IMR-90 (cell line): ENCODE results near the gene TSHZ3. TPM values are rescaled to one million over a fixed set of nuclear protein-coding genes. Genes with fewer than 3 reads are reported as not detected.
A peak's percentile ranks its signal among the peaks of the same experiment; 100 is the strongest.

Experiments
- ATAC-seq: fragments of 200-7000 bp; cut with Tn5 transposase; 2 replicates; pipeline ENCODE4 v1.9.1; 2020; ENCODE audit warnings: low read depth, mild to moderate bottlenecking, moderate library complexity
- BruUV-seq: library from RNA; stranded (reverse); fragments of 400-500 nt; replicated peaks from 2 replicates; lab custom pipeline; 2021; lab: Mats Ljungman, UMichigan
- CTCF ChIA-PET: fragments of 300-600 bp; formaldehyde crosslinking; extraction: SDS; loops from one replicate; lab custom pipeline; 2021; ENCODE audit warnings: antibody characterized with exemption; lab: Yijun Ruan, JAX
- POLR2A ChIA-PET: fragments of 300-600 bp; sonication (Branson Sonifier 250); formaldehyde crosslinking; loops from one replicate; lab custom pipeline; 2022; ENCODE audit warnings: antibody characterized with exemption; ENCODE audit not compliant: unreplicated experiment; lab: Charles Lee
- DNase-seq: peaks from one replicate; pipeline ENCODE4 v3.0.0; 2013
- H2AFZ ChIP-seq: replicated peaks from 2 replicates; pipeline ENCODE3; 2013; ENCODE audit warnings: low read length, mild to moderate bottlenecking; ENCODE audit not compliant: poor library complexity
- H2AK5ac ChIP-seq: 2 replicates; pipeline ENCODE4 v1.6.1; 2013; ENCODE audit warnings: low read depth, low read length, inconsistent platforms
- H2AK9ac ChIP-seq: replicated peaks from 2 replicates; pipeline ENCODE3; 2013; ENCODE audit warnings: mild to moderate bottlenecking, low read depth, low read length, moderate library complexity; ENCODE audit not compliant: poor library complexity
- H2BK120ac ChIP-seq: 2 replicates; pipeline ENCODE4 v1.6.1; 2013; ENCODE audit warnings: low read depth, low read length, inconsistent platforms
- H2BK15ac ChIP-seq: 3 replicates; pipeline ENCODE4 v1.6.1; 2013; ENCODE audit warnings: low read depth, low read length, inconsistent platforms
- H2BK20ac ChIP-seq: 2 replicates; pipeline ENCODE4 v1.6.1; 2013; ENCODE audit warnings: low read depth, mild to moderate bottlenecking, inconsistent platforms, low read length, moderate library complexity
- H2BK5ac ChIP-seq: 2 replicates; pipeline ENCODE4 v1.6.1; 2013; ENCODE audit warnings: mild to moderate bottlenecking, low read depth, low read length, inconsistent platforms; ENCODE audit not compliant: poor library complexity, severe bottlenecking
- H3K14ac ChIP-seq: replicated peaks from 2 replicates; pipeline ENCODE4 v1.6.1; 2013; ENCODE audit warnings: low read depth, low read length, inconsistent platforms
- H3K18ac ChIP-seq: 2 replicates; pipeline ENCODE4 v1.6.1; 2013; ENCODE audit warnings: low read depth, low read length, control low read depth
- H3K23ac ChIP-seq: 2 replicates; pipeline ENCODE4 v1.6.1; 2013; ENCODE audit warnings: low read depth, low read length, inconsistent platforms
- H3K27ac ChIP-seq: 2 replicates; pipeline ENCODE4 v1.5.1; 2013; ENCODE audit warnings: mild to moderate bottlenecking, control low read depth, low read length; ENCODE audit not compliant: insufficient read depth
- H3K27me3 ChIP-seq: 2 replicates; pipeline ENCODE4 v1.6.1; 2013; ENCODE audit warnings: low read length; ENCODE audit not compliant: control insufficient read depth, insufficient read depth
- H3K36me3 ChIP-seq: 2 replicates; pipeline ENCODE4 v1.6.1; 2013; ENCODE audit warnings: low read length, mixed read lengths; ENCODE audit not compliant: control insufficient read depth, insufficient read depth
- H3K4ac ChIP-seq: 2 replicates; pipeline ENCODE4 v1.6.1; 2013; ENCODE audit warnings: low read depth, low read length, inconsistent platforms
- H3K4me1 ChIP-seq: 2 replicates; pipeline ENCODE4 v1.6.1; 2013; ENCODE audit warnings: low read length, mixed read lengths; ENCODE audit not compliant: control insufficient read depth, insufficient read depth
- H3K4me2 ChIP-seq: 2 replicates; pipeline ENCODE4 v1.6.1; 2013; ENCODE audit warnings: low read depth, mild to moderate bottlenecking, control low read depth, low read length, moderate library complexity
- H3K4me3 ChIP-seq: 2 replicates; pipeline ENCODE4 v1.5.1; 2013; ENCODE audit warnings: low read depth, mild to moderate bottlenecking, control low read depth, low read length, moderate library complexity; ENCODE audit not compliant: insufficient read depth
- H3K56ac ChIP-seq: 2 replicates; pipeline ENCODE4 v1.6.1; 2013; ENCODE audit warnings: low read length, inconsistent platforms; ENCODE audit not compliant: insufficient read depth; ENCODE audit errors: extremely low read depth
- H3K79me1 ChIP-seq, 2 experiments: 2 replicates each; pipeline ENCODE4 v1.6.1; 2013; ENCODE audit warnings: low read length in 2 of 2, inconsistent platforms in 1 of 2, low read depth in 1 of 2
- H3K9ac ChIP-seq: 2 replicates; pipeline ENCODE4 v1.6.1; 2013; ENCODE audit warnings: low read depth, low read length, control low read depth
- H3K9me1 ChIP-seq: 2 replicates; pipeline ENCODE4 v1.6.1; 2013; ENCODE audit warnings: low read length, inconsistent platforms; ENCODE audit not compliant: insufficient read depth
- H3K9me3 ChIP-seq: 2 replicates; pipeline ENCODE4 v1.6.1; 2013; ENCODE audit warnings: low read length; ENCODE audit not compliant: control insufficient read depth, insufficient read depth
- H4K20me1 ChIP-seq: 2 replicates; pipeline ENCODE4 v1.6.1; 2013; ENCODE audit warnings: low read length, inconsistent platforms; ENCODE audit not compliant: insufficient read depth
- H4K5ac ChIP-seq: 2 replicates; pipeline ENCODE4 v1.6.1; 2013; ENCODE audit warnings: mild to moderate bottlenecking, low read depth, low read length, control low read depth
- H4K8ac ChIP-seq, 2 experiments: 2 replicates each; pipeline ENCODE4 v1.6.1; 2013; ENCODE audit warnings: low read depth in 2 of 2, low read length in 2 of 2, control low read depth in 1 of 2, inconsistent platforms in 1 of 2
- H4K91ac ChIP-seq: 2 replicates; pipeline ENCODE4 v1.6.1; 2013; ENCODE audit warnings: low read depth, low read length, inconsistent platforms; ENCODE audit not compliant: insufficient read depth
- BHLHE40 ChIP-seq: fragments of 150-350 bp; IDR thresholded peaks from 2 replicates; pipeline ENCODE4 v1.6.1; 2016; ENCODE audit warnings: mild to moderate bottlenecking, low read depth, low read length
- CHD1 ChIP-seq: IDR thresholded peaks from 2 replicates; pipeline ENCODE4 v1.6.1; 2012; ENCODE audit warnings: low read depth, low read length, improper control_type of control experiment
- ELK1 ChIP-seq: fragments of 150-350 bp; IDR thresholded peaks from 2 replicates; pipeline ENCODE4 v1.6.1; 2016; ENCODE audit warnings: low read depth, mild to moderate bottlenecking, low read length, moderate library complexity, borderline replicate concordance
- MAZ ChIP-seq: IDR thresholded peaks from 2 replicates; pipeline ENCODE4 v1.6.1; 2012; ENCODE audit warnings: low read depth, mild to moderate bottlenecking, low read length, improper control_type of control experiment, moderate library complexity, borderline replicate concordance
- NFE2L2 ChIP-seq: fragments of 150-350 bp; IDR thresholded peaks from 2 replicates; pipeline ENCODE4 v1.6.1; 2016; ENCODE audit warnings: low read depth, mild to moderate bottlenecking, low read length
- RCOR1 ChIP-seq: IDR thresholded peaks from 2 replicates; pipeline ENCODE4 v1.6.1; 2012; ENCODE audit warnings: mild to moderate bottlenecking, low read length, improper control_type of control experiment; ENCODE audit not compliant: insufficient replicate concordance
- SMC3 ChIP-seq: fragments of 150-350 bp; IDR thresholded peaks from 2 replicates; pipeline ENCODE4 v1.6.1; 2016; ENCODE audit warnings: low read depth, mild to moderate bottlenecking, antibody characterized with exemption, low read length, moderate library complexity
- USF2 ChIP-seq: fragments of 150-350 bp; IDR thresholded peaks from 2 replicates; pipeline ENCODE4 v1.6.1; 2017; ENCODE audit warnings: mild to moderate bottlenecking, antibody characterized with exemption, low read length, low read depth
- whole genome bisulfite sequencing, 2 experiments: methylation state at CpG; one replicate each; pipeline versions ENCODE4 v1.1.5 to v1.1.7; 2013; ENCODE audit warnings: missing lambda C conversion rate in 2 of 2; ENCODE audit not compliant: insufficient read length in 1 of 2; ENCODE audit errors: extremely low coverage in 2 of 2; 5-methylcytosine and 5-hydroxymethylcytosine counted together
- dilution Hi-C: fragments of 300-500 bp; cut with HindIII; formaldehyde crosslinking; loops from one replicate; pipeline ENCODE4 v1.14.3; 2018; ENCODE audit warnings: low sequenced_read_pairs; ENCODE audit not compliant: unreplicated experiment
- in situ Hi-C: fragments of 300-500 bp; cut with MboI; formaldehyde crosslinking; loops from 3 replicates; pipeline ENCODE4 v1.14.3; 2019; ENCODE audit warnings: low sequenced_read_pairs, inconsistent platforms, mixed read lengths
- intact Hi-C: fragments of 100-400 bp; cut with micrococcal nuclease; formaldehyde crosslinking; loops from 2 replicates; pipeline ENCODE4 v1.10.0; 2022
- polyA plus RNA-seq, 3 experiments: library from polyadenylated mRNA; depleted of rRNA; stranded (reverse); fragments of >200 nt; gene quantifications; 2 replicates each; pipeline ENCODE4 v1.2.3, GENCODE V29; 2012; ENCODE audit warnings: low replicate concordance in 1 of 3
- total RNA-seq: library from RNA; depleted of rRNA; stranded (reverse); fragments of >200 nt; gene quantifications from 2 replicates; pipeline ENCODE4 v1.2.3, GENCODE V29; 2012

Gene TSHZ3
- total and polyA plus RNA-seq, 2 of the 4 experiments (the other 2 are of a cell fraction) = 8.1 to 13.0 TPM

GRCh38 chr19:31284621-31285020 is 64.6 kb downstream of the TSHZ3 start:
- H2BK20ac ChIP-seq = no peak overlapping the region
- WGBS, 2 experiments = no CpG with 5 or more reads among the region's 7 CpGs
- H2BK120ac ChIP-seq = no peak overlapping the region
- no peak overlapping the region for H3K4me2 ChIP-seq
- H4K20me1 ChIP-seq = peaks cover 75% of the 10 kb centered on the region
- no peaks in the 10 kb centered on the region for H3K27me3 ChIP-seq
- 0 out of 2 replicates have a peak overlapping the region, but pooled peaks have one; percentile 7 for H2AK5ac ChIP-seq
- 0 out of 2 replicates have a peak overlapping the region, but pooled peaks have one; percentile 5 for H3K14ac ChIP-seq
- H3K4ac ChIP-seq = peak overlapping the region; percentile 29; the same call in 1 of the 2 replicates
- H2BK15ac ChIP-seq = no peak overlapping the region
- no peak overlapping the region for H3K56ac ChIP-seq
- ATAC-seq = no peak
- H2AK9ac ChIP-seq = no peak overlapping the region
- dilution Hi-C loops (no loop called here), intact Hi-C loops (no loop called here), in situ Hi-C loops (no loop called here)
- no peak for DNase-seq
- no peak overlapping the region for H4K8ac ChIP-seq
- TF ChIP-seq CHD1 (no peak), RCOR1 (no peak), USF2 (no peak), BHLHE40 (no peak), MAZ (no peak), ELK1 (no peak), SMC3 (no peak), NFE2L2 (no peak)
- no peak overlapping the region for H4K5ac ChIP-seq
- POLR2A ChIA-PET = no interaction called here
- H3K18ac ChIP-seq = no peak overlapping the region
- H3K36me3 ChIP-seq = peaks cover 9% of the 10 kb centered on the region; the same call in 1 of the 2 replicates
- CTCF ChIA-PET = no interaction called here
- peaks cover 40% of the 10 kb centered on the region for H3K9me1 ChIP-seq
- no peak overlapping the region for H3K9ac ChIP-seq
- H3K9me3 ChIP-seq = no peaks in the 10 kb centered on the region
- H3K23ac ChIP-seq = no peak overlapping the region
- no peak overlapping the region for H3K4me3 ChIP-seq
- no peak overlapping the region for H2BK5ac ChIP-seq
- no peak overlapping the region for H2AFZ ChIP-seq
- H3K27ac ChIP-seq = no peak overlapping the region
- H3K79me1 ChIP-seq = peaks cover 73 to 96% of the 10 kb centered on the region in 2 experiments
- BruUV-seq = no TSS peak
- H4K91ac ChIP-seq = no peak overlapping the region
- H3K4me1 ChIP-seq = peaks cover 12% of the 10 kb centered on the region
